Testis (tissue), 2 donors: Measurements from ENCODE around the gene NEK7.

ENCODE experiments used
- CTCF ChIP-seq, 3 experiments: fragments of 450-650 bp in 2 of 3; fragments of 200-600 bp in 1 of 3; sonication (generic) in 1 of 3; IDR thresholded peaks; one replicate each; pipeline ENCODE4 v1.5.1; 2016 to 2019; ENCODE audit warnings: antibody characterized with exemption in 3 of 3, mild to moderate bottlenecking in 2 of 3, moderate library complexity in 1 of 3
- POLR2A ChIP-seq: fragments of 450-650 bp; IDR thresholded peaks from one replicate; pipeline ENCODE4 v1.6.1; 2017; ENCODE audit warnings: antibody characterized with exemption, mild to moderate bottlenecking, moderate library complexity

DNA sequence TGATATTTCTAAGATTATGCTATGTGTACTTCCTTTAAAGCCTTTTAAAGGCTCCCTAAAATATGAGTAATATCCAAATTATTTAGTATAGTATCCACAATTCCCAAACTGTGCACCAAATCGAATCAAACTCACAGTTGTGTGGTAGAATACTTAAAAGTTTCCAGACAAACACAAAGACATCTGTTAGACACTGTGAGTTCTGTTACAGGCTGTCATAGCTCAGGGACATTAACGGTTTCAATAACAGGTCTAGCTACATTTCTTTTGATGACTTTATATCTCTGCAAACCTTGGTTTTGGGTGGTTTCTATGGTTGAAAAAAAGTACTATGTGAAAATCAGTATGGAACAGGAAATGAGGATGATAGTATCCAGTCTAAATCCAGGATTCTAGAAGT is 36.9 kb upstream of the NEK7 start:
- TF ChIP-seq CTCF (IDR thresholded peaks at IDR 0.05) (no peak), POLR2A (no peak)
